DOHH2 (cell line): ENCODE data around the gene LRRC43.

Source experiments
- CTCF ChIP-seq: fragments of 200-600 bp; sonication (generic); IDR thresholded peaks from one replicate; pipeline ENCODE4 v1.5.1; 2014; ENCODE audit warnings: antibody characterized with exemption, mild to moderate bottlenecking, low read depth, low read length; ENCODE audit not compliant: poor library complexity, severe bottlenecking
- EZH2phosphoT487 ChIP-seq: fragments of 200-600 bp; sonication (generic); IDR thresholded peaks from 2 replicates; pipeline ENCODE4 v1.6.1; 2017; ENCODE audit warnings: borderline replicate concordance, mild to moderate bottlenecking, antibody characterized with exemption, low read length, moderate library complexity, mixed read lengths

- TF ChIP-seq CTCF (no peak), EZH2phosphoT487 (no peak)
Measured at GRCh38 chr12:122228092-122228491, 45.2 kb downstream of the LRRC43 start.
